Measurements from ENCODE around the gene RFC3. TPM values are rescaled to one million over a fixed set of nuclear protein-coding genes. Genes with fewer than 3 reads are reported as not detected.

The RFC3 gene
- total RNA-seq = 14.3 TPM

GRCh38 chr13:33817901-33818706 is at the start of gene RFC3:
Gene RFC3, plus strand, starts transcription at chr13:33818149. Its CDS starts 30 bp downstream, at chr13:33818179.

Small RNA genes lying within 50 kb of the gene (small RNA-seq; reads per million reads assigned to genes)
- gene RNU5A-4P = 0.15 reads per million

Data from diencephalon (tissue), 1 donor.